HepG2 (cell line): ENCODE results near the gene SEMA3F. TPM values are rescaled to one million over a fixed set of nuclear protein-coding genes. Genes with fewer than 3 reads are reported as not detected.

Experiments used
- CBX1 ChIP-seq: IDR thresholded peaks from one replicate; pipeline ENCODE4 v1.6.1; 2016; ENCODE audit warnings: antibody characterized with exemption, low read depth
- EED ChIP-seq: sonication (generic); formaldehyde crosslinking; IDR thresholded peaks from 2 replicates; pipeline ENCODE4 v1.5.0; 2020; ENCODE audit warnings: mild to moderate bottlenecking, missing genetic modification reagents
- ELF3 ChIP-seq: IDR thresholded peaks from 2 replicates; pipeline ENCODE4 v1.6.1; 2016; ENCODE audit warnings: missing genetic modification reagents, missing compliant biosample characterization
- HCFC1 ChIP-seq: fragments of 150-350 bp; IDR thresholded peaks from 2 replicates; pipeline ENCODE4 v1.6.1; 2014; ENCODE audit warnings: low read depth, low read length
- HES4 ChIP-seq: sonication (generic); formaldehyde crosslinking; IDR thresholded peaks from 2 replicates; pipeline ENCODE4 v1.9.0; 2021; ENCODE audit warnings: mild to moderate bottlenecking, missing genetic modification reagents, borderline replicate concordance
- HOXA9 ChIP-seq: sonication (generic); formaldehyde crosslinking; IDR thresholded peaks from 2 replicates; pipeline ENCODE4 v1.8.1; 2022; ENCODE audit warnings: missing genetic modification reagents, mild to moderate bottlenecking, moderate library complexity, borderline replicate concordance
- MTF1 ChIP-seq: sonication (generic); formaldehyde crosslinking; IDR thresholded peaks from 2 replicates; pipeline ENCODE4 v1.5.0; 2020; ENCODE audit warnings: missing genetic modification reagents
- NFIB ChIP-seq: sonication (generic); formaldehyde crosslinking; IDR thresholded peaks from 2 replicates; pipeline ENCODE4 v1.9.0; 2021; ENCODE audit warnings: missing genetic modification reagents, mild to moderate bottlenecking, borderline replicate concordance
- REL ChIP-seq: sonication (generic); formaldehyde crosslinking; conservative IDR thresholded peaks from 2 replicates; pipeline ENCODE4 v1.8.0; 2022; ENCODE audit warnings: mild to moderate bottlenecking, missing genetic modification reagents, moderate library complexity
- ZFP41 ChIP-seq: sonication (generic); formaldehyde crosslinking; IDR thresholded peaks from 2 replicates; pipeline ENCODE4 v1.4.0; 2020; ENCODE audit warnings: mild to moderate bottlenecking, missing genetic modification reagents, borderline replicate concordance
- ZKSCAN5 ChIP-seq: sonication (generic); formaldehyde crosslinking; IDR thresholded peaks from 2 replicates; pipeline ENCODE4 v1.5.1; 2020; ENCODE audit warnings: mild to moderate bottlenecking, missing genetic modification reagents
- ZNF3 ChIP-seq: IDR thresholded peaks from 2 replicates; pipeline ENCODE4 v1.7.0; 2017; ENCODE audit warnings: inconsistent platforms
- ZNF329 ChIP-seq: sonication (generic); formaldehyde crosslinking; IDR thresholded peaks from 2 replicates; pipeline ENCODE4 v1.9.0; 2021; ENCODE audit warnings: low read depth, mild to moderate bottlenecking, missing genetic modification reagents
- ZNF354B ChIP-seq: sonication (generic); formaldehyde crosslinking; IDR thresholded peaks from 2 replicates; pipeline ENCODE4 v1.8.0; 2022; ENCODE audit warnings: mild to moderate bottlenecking, missing genetic modification reagents
- ZNF567 ChIP-seq: sonication (generic); formaldehyde crosslinking; IDR thresholded peaks from 2 replicates; pipeline ENCODE4 v1.8.1; 2023; ENCODE audit warnings: mild to moderate bottlenecking, missing genetic modification reagents, borderline replicate concordance
- ZNF790 ChIP-seq: sonication (generic); formaldehyde crosslinking; IDR thresholded peaks from 2 replicates; pipeline ENCODE4 v1.8.0; 2022; ENCODE audit warnings: missing genetic modification reagents, mild to moderate bottlenecking, borderline replicate concordance
- ZSCAN29 ChIP-seq: sonication (generic); formaldehyde crosslinking; conservative IDR thresholded peaks from 2 replicates; pipeline ENCODE4 v1.4.0; 2020; ENCODE audit warnings: mild to moderate bottlenecking, missing genetic modification reagents
- polyA plus RNA-seq, 8 experiments: library from polyadenylated mRNA; depleted of rRNA in 3 of 8; stranded (reverse) in 7 of 8; unstranded in 1 of 8; fragments of >200 nt; fragmentation: Illumina TruSeq in 4 of 8; extraction: Trizol in 4 of 8; gene quantifications; 2 replicates each; pipeline versions ENCODE4 v1.2.1 to v1.2.3, GENCODE V29; 2011 to 2016; ENCODE audit warnings: low read depth in 4 of 8, missing spikeins in 1 of 8, mixed read lengths in 1 of 8; ENCODE audit not compliant: insufficient read depth in 1 of 8
- total RNA-seq, 5 experiments: library from RNA; depleted of rRNA; stranded (reverse); fragments of >200 nt; fragmentation: Illumina TruSeq; extraction: Trizol; gene quantifications; 2 replicates each; pipeline ENCODE4 v1.2.3, GENCODE V29; 2016; ENCODE audit warnings: low read depth in 1 of 5
- TF ChIP-seq, protein P1 (sequence below): sonication (generic); formaldehyde crosslinking; IDR thresholded peaks from 2 replicates; pipeline ENCODE4 v1.5.0; 2020; ENCODE audit warnings: missing genetic modification reagents
- TF ChIP-seq, protein P2 (sequence below): sonication (generic); formaldehyde crosslinking; IDR thresholded peaks from 2 replicates; pipeline ENCODE4 v1.8.0; 2023; ENCODE audit warnings: mild to moderate bottlenecking, missing genetic modification reagents
- TF ChIP-seq, protein P3 (sequence below): sonication (generic); formaldehyde crosslinking; conservative IDR thresholded peaks from 2 replicates; pipeline ENCODE4 v1.4.0; 2020; ENCODE audit warnings: missing genetic modification reagents
- TF ChIP-seq, protein P4 (sequence below): sonication (generic); formaldehyde crosslinking; IDR thresholded peaks from 2 replicates; pipeline ENCODE4 v1.8.0; 2022; ENCODE audit warnings: mild to moderate bottlenecking, missing genetic modification reagents, borderline replicate concordance
- TF ChIP-seq, protein P5 (sequence below): sonication (generic); formaldehyde crosslinking; IDR thresholded peaks from 2 replicates; pipeline ENCODE4 v1.5.1; 2020; ENCODE audit warnings: missing genetic modification reagents, mild to moderate bottlenecking, borderline replicate concordance

Gene SEMA3F
- total and polyA plus RNA-seq, 2 of the 13 experiments (the other 11 are each of a cell fraction or from before 2014, with no cell fraction given), result 7.6 to 17.2 TPM

DNA sequence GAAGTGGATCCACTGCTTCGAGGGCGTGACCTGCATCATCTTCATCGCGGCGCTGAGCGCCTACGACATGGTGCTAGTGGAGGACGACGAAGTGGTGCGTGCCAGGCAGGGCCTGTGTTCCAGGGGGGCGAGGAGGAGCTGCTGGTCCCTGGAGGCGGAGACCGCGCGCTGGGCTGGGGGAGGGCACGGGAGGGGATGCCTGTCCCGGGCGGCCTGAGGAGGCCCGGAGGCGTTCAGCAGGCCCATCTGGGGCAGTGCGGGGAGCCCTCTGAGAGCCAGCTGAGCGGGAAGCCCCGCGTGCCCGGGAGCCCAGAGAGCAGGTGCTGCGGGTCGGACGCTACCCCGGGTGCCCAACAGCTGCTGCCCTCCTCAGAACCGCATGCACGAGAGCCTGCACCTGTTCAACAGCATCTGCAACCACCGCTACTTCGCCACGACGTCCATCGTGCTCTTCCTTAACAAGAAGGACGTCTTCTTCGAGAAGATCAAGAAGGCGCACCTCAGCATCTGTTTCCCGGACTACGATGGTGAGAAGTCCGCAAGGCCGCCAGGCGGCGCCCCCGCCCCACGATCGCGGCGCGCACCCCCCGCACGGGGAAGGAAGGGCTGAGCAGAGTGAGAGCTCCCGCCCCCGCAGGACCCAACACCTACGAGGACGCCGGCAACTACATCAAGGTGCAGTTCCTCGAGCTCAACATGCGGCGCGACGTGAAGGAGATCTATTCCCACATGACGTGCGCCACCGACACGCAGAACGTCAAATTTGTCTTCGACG lies 39.2 kb downstream of the SEMA3F start (continued):
- TF ChIP-seq, protein P1, sequence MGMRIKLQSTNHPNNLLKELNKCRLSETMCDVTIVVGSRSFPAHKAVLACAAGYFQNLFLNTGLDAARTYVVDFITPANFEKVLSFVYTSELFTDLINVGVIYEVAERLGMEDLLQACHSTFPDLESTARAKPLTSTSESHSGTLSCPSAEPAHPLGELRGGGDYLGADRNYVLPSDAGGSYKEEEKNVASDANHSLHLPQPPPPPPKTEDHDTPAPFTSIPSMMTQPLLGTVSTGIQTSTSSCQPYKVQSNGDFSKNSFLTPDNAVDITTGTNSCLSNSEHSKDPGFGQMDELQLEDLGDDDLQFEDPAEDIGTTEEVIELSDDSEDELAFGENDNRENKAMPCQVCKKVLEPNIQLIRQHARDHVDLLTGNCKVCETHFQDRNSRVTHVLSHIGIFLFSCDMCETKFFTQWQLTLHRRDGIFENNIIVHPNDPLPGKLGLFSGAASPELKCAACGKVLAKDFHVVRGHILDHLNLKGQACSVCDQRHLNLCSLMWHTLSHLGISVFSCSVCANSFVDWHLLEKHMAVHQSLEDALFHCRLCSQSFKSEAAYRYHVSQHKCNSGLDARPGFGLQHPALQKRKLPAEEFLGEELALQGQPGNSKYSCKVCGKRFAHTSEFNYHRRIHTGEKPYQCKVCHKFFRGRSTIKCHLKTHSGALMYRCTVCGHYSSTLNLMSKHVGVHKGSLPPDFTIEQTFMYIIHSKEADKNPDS, result no peak
- TF ChIP-seq, protein P2, sequence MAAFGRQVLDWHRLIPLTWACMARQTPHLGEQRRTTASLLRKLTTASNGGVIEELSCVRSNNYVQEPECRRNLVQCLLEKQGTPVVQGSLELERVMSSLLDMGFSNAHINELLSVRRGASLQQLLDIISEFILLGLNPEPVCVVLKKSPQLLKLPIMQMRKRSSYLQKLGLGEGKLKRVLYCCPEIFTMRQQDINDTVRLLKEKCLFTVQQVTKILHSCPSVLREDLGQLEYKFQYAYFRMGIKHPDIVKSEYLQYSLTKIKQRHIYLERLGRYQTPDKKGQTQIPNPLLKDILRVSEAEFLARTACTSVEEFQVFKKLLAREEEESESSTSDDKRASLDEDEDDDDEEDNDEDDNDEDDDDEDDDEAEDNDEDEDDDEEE (CRISPR knock-in tag), result no peak
- TF ChIP-seq ZNF329 (CRISPR knock-in tag), result peak; percentile 62; the same call in 1 of the 2 replicates
- no peak for TF ChIP-seq ZNF567 (CRISPR knock-in tag)
- TF ChIP-seq, protein P3, sequence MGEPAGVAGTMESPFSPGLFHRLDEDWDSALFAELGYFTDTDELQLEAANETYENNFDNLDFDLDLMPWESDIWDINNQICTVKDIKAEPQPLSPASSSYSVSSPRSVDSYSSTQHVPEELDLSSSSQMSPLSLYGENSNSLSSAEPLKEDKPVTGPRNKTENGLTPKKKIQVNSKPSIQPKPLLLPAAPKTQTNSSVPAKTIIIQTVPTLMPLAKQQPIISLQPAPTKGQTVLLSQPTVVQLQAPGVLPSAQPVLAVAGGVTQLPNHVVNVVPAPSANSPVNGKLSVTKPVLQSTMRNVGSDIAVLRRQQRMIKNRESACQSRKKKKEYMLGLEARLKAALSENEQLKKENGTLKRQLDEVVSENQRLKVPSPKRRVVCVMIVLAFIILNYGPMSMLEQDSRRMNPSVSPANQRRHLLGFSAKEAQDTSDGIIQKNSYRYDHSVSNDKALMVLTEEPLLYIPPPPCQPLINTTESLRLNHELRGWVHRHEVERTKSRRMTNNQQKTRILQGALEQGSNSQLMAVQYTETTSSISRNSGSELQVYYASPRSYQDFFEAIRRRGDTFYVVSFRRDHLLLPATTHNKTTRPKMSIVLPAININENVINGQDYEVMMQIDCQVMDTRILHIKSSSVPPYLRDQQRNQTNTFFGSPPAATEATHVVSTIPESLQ, result no peak
- TF ChIP-seq ZFP41 (CRISPR knock-in tag), result no peak
- TF ChIP-seq ZNF790 (CRISPR knock-in tag), result 0 out of 2 replicates have a peak, but pooled peaks have one; percentile 6
- 0 out of 2 replicates have a peak, but pooled peaks have one; percentile 61 for TF ChIP-seq REL (CRISPR knock-in tag)
- no peak for TF ChIP-seq HCFC1
- TF ChIP-seq NFIB, result no peak
- no peak for TF ChIP-seq HES4 (CRISPR knock-in tag)
- 0 out of 2 replicates have a peak, but pooled peaks have one; percentile 71 for TF ChIP-seq ZSCAN29 (CRISPR knock-in tag)
- no peak for TF ChIP-seq ZNF3 (CRISPR knock-in tag)
- TF ChIP-seq MTF1, result no peak
- no peak for TF ChIP-seq ELF3 (CRISPR knock-in tag)
- TF ChIP-seq ZKSCAN5 (CRISPR knock-in tag), result no peak
- no peak; the same call in 1 of the 2 replicates for TF ChIP-seq HOXA9 (CRISPR knock-in tag)
- no peak for TF ChIP-seq EED (CRISPR knock-in tag)
- TF ChIP-seq CBX1, result peak; percentile 64
- TF ChIP-seq, protein P4, sequence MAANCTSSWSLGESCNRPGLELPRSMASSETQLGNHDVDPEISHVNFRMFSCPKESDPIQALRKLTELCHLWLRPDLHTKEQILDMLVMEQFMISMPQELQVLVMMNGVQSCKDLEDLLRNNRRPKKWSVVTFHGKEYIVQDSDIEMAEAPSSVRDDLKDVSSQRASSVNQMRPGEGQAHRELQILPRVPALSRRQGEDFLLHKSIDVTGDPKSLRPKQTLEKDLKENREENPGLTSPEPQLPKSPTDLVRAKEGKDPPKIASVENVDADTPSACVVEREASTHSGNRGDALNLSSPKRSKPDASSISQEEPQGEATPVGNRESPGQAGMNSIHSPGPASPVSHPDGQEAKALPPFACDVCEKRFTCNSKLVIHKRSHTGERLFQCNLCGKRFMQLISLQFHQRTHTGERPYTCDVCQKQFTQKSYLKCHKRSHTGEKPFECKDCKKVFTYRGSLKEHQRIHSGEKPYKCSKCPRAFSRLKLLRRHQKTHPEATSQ (CRISPR knock-in tag), result no peak
- TF ChIP-seq, protein P5, sequence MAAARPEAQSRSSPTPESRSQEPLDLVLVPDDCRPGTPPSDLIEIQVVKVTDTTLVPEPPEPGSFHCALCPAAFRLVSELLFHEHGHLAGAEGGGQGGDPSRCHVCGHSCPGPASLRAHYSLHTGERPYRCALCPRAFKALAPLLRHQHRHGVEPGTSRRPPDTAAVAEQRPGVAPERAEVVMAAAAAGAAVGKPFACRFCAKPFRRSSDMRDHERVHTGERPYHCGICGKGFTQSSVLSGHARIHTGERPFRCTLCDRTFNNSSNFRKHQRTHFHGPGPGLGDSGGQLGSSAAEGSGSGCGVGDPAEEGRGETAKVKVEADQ (CRISPR knock-in tag), result no peak; the same call in 1 of the 2 replicates
- no peak for TF ChIP-seq ZNF354B (CRISPR knock-in tag)
